Suppressor macrophage treated with lipopolysaccharide for 1 hour (primary cell): Measurements from ENCODE around the gene DMRTB1.

Experiments used
- DNase-seq, 3 donors: peaks; one replicate each; pipeline ENCODE4 v3.0.0-alpha.2; 2020 to 2022

The DMRTB1 gene

DNA sequence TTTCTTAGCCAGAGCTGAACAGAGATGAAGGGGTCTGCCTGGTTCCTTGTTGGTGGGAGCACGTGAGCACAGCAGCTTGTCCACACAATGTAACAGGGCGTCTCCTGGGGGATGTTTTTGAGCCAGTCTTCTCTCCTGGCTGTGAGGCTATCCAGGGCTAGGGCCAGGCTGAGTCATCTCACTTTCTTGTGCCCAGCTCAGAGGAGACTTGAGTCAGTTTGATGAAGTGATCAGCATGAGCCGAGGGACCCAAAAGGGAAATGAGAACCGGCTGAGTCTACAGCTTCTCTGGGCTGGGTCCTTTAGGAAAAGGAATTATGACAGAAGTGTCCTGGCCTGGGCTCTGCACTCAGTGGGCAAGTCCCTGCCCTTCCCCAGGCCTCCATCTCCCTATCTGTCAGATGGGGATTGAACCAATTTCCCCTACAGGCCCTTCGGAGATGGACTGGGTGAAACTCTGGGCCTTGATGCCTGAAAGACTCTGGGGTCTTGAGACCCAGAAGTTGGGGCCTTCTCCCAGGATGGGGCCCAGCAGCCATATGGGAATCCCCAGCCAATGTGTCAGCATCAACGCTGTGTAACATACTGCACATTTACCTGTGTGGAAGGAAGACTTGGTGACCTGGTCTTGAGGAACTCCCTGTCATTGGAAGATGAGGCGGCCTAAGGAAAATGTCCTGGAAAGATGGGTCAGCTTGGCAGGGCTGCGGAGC is 36.6 kb downstream of the DMRTB1 start:
- DNase-seq = peak; percentile 46 to 71 (median 59)

DNA sequence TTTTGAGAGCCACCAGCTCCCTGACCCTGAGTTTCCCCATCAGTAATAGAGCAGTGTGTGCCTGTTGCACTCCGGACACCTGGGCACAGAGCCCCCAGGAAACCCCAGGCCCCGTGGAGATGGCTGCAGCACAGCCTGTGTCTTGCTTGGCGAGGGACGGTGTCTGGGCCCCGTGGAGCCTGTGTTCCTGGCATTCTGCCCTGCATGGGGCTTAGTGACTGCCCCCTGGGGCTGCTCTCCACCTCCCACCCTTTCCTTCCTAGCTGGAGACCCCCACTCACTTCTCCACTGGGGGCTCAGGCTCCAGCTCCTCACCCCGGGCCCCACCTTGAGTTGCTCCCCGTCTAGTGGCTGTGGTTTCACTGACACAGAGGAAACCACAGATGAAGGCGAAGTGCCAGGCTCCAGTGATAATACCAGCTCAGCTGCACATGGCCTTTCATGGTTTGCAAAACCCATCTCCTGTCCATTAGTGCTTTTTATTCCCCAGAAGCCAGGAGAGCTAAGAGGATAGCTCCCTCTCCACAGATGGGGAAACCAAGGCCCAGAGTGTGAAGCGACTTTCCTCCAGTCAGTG is 39.4 kb downstream of the DMRTB1 start:
- DNase-seq = no peak

DNA sequence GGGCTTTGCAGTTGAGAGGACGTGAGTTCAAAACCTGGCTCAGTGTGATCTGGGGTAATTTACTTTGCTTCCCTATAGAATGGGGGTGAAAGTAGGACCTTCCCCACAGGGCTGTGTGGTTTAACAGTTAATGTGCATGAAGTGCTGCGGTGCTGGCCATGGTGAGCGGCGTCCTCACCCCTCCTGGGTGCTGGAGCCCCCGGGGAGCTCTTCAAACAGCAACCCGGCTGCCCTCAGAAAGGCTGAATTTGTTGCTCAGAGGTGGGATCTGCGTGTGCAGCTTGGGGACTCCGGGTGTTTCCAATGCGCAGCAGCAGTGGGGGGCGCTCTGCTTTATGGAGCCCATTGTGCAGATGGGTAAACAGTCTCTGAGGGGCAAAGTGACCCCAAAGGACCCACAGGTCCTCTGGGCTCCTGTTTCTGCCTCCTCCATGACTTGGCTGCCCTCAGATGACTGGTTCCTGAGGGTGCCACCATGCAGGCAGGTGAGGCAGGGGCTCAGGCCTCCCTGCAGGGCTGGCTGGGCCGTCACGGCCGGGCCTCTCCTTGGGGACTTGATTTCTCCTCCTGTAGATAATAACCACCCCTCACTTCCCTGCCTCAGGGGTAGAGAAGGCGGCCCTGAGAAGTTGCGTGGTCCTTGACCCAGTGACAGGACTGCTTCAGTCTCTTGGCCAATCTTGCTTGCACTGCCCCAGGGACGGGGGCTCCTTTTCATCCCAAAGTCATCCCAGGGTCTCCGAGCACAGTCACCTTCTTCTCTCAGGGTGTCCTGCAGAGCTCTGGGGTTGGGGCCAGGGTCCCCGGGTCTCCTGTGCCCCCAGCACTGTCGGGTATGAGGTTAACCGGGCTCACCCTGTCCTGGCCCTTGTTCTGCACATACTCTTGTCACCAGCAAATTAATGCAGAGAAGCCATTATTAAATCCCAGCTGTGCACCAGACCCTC is 40.3 kb downstream of the DMRTB1 start:
- DNase-seq = no peak

DNA sequence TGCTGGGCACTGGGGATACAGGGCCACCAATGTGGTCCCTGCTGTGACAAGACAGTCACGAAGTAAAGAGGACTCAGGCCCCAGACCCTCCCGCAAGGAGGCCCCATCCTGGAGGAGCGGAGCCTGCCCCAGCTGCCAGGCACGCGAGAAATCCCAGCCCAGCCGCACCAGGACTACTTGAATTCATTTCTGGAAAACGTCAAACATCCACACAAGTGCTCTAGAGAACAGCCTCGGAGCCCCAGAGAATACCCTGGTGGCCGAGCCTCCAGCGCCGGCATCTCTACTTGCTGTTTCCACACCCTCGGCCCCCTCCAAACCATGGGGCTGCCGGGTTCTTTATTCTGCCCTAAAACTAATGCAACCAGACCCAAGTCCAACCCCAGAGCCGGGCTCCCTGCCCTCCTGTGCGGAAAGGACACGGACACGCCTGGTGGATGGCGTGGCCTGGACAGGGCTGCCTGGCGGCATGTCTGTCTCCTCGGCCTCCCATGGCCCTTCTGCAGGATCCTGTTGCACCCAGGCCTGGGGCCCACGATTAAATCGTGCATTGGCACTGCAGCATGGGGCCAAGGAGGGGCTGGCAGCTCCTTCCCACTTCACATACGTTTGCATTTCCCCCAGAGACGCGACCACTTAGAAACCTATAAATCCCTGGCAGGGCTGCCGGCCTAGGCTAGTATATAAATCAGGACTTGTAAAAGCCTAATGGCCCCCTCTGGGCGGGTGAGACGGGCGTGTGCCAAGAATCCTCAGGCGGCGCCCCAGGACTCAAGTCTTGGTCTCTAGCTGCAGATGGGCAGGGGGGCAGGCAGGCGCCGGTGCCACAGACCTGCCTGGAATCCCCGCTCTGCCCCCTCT is 41.2 kb downstream of the DMRTB1 start:
- no peak for DNase-seq

DNA sequence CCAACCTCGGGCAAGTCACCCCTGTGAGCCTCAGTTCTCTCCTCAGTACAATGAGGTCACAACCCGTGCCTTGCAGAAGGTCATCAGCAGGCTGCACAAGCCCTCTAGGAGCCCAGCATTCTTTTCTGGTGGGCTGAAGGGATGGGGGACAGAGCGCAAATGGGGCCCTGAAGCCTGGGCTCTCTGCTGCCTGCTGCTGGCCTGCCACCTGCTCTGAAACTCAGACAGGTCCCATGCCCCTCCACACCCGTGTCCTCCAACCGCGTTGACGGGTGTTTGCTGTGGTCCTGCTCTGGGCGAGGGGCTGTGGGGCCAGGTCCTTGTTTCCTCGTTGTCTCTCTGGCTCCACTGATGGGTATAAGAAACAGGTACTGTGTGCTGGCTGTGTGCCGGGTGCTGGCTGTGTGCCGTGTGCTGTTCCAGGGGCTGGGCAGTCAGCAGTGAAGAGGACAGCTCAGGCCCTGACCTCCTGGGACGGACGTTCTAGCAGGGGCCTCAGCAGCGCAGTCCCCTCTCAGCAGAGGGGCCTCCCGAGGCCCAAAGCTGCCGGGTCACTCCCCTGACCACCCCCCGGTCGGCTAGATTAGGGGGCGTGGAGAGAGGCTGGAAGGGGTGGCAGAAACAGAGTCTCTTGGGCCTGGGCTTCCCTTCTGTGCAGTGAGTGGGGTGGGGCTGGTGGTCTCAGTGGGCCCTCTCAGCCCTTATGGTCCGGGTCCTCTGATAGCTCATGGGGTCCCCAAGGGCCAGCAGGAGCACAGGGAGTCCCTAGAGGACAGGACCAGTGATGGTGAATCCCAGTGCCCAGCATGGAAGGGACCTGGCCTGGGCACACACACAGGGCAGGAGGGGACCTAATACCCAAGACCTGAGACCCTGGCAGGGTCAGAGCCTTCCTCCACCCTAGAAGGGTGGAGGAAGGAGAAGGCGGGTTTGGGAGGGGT is 42.1 kb downstream of the DMRTB1 start:
- DNase-seq = no peak

DNA sequence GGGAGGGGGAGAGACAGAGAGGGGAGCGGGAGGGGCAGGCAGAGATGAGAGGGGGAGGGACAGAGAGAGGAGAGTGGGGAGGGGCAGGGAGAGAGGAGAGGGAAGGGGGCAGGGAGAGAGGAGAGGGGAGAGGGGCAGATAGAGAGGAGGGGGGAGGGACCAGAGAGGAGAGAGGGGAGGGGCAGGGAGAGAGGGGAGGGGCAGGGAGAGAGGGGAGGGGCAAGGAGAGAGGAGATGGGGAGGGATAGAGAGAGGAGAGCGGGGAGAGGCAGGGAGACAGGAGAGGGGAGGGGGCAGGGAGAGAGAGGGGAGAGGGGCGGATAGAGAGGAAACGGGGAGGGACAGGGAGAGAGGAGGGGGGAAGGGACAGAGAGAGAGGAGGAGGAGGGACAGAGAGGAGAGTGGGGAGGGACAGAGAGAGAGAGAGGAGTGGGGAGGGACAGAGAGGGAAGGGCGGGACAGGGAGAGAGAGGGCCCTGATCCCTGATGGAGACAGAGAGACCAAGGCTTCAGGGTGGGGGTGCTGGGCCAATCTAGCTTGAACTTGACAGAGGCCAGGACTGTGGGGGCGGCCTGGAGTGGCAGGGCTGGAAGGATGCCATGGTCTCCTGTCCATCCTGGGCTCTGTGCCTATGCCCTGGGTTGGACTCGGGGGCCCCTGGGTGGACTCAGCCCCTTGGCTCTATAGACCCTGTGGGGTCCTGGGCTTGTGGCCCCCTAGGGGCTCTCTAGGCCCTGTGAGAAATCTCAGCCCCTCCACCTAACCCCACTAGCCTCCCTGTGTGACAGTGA is 43.6 kb downstream of the DMRTB1 start:
- DNase-seq = no peak

DNA sequence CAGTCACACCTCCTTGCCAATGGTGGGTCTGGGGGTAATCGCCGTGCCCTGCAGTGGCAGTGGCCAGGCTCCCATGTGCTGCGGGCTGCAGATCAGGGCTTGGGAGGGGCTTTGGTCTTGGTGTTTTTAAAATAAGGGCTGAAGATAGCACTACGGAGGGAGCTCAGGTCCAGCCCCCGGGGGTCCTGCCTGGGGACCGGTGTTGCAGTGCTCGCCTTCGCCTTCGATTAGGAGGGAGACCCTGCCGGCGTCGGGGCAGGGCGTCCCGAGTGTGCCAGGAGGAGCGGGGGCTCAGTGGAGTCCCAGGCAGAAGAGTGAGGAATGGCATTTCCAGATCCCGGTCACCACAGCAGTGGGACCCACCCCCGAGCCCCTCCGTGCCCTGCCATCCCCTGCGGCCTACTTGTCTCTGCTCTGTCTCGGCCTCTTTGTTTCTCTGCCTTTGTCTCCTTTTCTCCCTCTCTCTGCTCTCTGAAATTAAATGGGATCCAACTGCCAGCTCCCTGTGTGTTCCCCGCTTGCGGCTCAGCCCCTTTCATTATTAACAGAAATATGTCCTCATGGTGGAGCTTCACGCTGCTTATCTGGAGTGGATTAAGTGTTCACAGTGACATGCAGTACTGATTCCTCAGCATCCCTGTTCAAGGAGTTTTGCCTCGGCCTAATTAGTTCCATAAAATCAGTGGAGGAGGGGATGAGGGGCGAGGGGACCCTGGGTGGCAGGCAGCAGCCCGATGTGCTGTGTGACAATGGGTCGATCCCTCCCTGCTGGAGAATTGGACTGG is 44.4 kb downstream of the DMRTB1 start:
- DNase-seq = no peak

DNA sequence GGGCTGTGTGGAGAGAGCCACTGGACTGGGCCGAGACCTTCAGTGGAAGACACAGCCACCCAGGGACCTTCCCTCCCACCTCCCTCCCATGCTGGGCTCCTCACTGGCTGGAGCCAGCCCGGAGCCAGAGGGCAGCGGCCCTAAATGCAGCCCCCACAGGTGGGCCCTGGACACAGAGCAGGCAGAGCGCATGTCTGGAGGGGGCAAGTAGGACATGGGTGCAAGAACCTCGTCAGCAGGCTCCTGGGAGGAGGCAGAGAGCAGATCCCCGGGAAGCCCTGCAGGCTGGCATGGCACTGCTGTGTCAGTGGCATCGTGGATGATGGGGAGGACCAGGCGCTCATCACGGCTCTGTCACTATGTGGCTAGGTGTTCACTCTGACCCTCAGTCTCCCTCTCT is 45.7 kb downstream of the DMRTB1 start:
- no peak for DNase-seq

DNA sequence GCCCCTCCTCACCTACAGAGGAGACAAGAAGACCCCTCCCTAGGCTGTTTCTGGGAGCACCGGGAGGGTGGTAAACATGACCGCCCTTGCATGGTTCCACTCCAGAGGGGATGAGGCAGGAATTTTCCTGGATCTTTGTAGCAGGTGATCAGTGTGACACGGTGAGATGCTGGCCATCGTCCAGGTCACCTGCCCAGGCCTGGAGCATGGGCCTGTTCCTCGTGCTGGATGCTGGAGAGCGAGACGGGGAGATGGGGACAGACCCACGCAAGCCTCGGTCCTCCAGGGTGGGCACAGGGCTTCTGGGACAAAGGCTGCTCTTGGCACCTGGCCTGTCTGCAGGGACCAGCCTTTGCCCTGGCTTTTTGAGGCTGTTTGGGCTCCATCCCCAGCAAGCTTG is 46.2 kb downstream of the DMRTB1 start:
- no peak for DNase-seq

DNA sequence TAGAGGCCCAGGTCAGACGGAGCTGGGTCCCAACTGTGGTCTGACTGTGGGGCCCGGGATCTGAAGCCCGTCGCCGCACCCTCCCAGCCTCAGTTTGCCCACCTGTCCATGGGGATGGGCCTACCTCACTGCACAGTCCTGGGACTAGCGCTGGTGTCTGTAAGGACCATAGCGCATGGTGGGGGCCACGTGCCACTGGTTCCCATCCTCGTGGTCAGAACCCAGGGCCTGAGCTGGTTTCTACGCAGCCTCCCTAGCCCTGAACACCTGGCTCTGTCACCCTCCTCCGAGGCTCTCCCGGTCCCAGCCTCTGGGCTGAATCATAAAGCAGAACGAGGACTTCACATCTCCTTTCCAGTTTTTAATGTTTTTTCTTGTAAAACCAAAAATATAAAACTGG is 46.7 kb downstream of the DMRTB1 start:
- DNase-seq = no peak

DNA sequence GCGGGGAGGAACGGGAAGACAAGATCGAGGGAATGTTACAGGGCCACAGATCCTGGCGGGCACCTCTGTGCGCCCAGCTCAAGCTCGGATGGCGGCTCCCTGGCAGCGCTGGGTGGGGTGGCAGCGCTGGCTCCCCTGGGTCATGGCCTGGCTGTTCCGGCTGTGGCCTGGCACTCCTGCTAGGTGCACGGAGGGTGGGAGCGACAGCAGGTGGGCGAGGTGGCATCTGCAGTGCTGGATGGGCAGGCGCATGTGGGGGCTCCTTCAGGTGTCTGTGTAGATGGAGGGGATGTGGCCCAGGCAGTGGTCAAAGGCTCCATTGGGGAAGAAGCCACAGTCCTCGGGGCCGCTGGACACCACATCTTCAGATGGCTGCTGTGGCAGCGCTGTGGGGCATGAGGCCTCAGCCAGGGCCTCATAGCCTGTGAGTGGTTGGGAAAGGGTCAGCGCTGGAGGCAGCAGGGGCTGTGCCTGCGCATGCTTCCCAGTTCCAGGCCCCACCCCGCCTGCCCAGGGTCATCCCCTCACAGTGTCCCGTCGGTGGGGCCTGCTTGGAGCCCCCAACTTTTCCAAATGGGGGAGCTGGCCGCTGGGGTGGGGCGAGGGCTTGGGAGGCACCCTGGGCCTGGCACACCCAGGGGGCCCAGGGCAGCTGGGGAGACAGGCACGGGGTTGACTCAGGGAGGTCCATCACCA is 47.3 kb downstream of the DMRTB1 start:
- no peak for DNase-seq

DNA sequence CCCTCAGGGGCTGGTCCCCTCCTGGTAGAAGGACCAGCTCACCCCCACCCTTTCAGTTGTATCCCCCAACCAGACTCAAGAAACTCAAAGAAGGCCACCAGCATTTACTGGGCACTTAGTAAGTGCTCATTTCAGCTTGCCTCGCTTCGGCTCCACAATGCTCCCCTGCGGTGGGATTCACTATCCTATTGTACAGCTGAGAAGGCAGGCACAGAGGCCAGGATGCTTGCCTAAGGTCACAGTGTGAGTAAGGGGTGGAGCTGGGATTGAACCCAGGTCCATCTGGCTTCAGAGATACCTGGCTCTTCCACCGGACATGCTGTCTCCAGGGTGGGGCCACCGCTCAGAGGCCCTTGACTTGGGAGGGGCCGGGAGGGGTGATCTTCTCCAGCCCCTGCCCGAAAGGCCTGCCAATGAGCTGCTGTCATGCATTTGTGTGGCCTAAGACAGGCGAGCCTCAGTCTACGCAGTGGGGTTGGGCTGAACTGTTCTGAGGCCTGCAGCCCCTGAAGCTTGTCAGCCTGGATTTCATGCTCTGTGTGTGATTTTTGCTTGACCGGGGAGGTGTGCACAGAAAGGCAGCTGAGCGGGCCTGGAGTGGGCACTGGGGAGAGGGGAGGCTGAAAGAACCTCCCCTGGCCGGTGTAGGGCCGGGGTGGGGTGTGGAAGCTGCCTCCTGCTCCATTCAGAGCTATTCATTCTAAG is 48.1 kb downstream of the DMRTB1 start:
- DNase-seq = no peak

DNA sequence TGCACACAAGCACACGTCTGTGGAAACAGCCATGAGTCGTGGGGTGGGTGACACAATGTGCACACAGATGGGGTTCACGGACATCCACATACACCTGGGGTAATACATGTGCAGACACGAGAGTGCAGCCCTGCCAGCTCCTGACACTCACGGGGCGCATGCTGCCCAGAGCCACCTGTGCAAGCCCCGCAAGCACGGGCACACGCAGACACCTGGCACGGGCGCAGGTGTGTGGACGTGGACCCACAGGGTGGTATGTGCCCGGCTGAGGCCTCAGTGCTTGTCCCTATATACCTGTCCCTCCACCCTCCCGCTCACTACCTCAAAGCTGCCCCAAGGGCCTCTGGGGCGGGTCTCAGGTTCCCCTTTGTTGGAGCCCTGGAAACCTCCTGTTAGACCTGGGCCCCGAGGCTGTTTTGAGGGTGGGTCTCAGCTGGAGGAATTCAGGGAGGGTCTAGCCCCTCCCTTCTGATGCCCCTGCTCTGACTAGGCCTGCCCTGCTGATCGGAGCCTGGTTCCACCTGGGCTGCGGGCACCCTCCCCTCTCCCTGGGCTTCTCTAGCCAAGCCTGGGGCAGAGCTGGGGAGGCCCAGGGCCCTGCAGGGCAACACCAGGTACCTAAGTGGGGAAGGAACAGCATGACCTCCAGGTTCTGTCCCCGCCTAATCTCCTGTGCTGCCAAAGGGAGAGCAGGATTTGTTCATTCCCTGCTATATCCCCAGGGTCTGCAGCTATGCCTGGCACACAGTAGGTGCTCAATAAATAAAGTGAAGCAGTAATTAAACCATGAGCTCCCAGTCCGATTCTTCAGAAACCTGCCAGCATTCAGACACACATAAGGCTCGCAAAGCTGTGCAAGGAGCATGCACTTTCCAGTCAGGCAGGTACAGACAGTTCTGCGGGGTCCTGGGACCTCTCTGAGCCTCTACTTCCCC is 49.1 kb downstream of the DMRTB1 start:
- no peak for DNase-seq

DNA sequence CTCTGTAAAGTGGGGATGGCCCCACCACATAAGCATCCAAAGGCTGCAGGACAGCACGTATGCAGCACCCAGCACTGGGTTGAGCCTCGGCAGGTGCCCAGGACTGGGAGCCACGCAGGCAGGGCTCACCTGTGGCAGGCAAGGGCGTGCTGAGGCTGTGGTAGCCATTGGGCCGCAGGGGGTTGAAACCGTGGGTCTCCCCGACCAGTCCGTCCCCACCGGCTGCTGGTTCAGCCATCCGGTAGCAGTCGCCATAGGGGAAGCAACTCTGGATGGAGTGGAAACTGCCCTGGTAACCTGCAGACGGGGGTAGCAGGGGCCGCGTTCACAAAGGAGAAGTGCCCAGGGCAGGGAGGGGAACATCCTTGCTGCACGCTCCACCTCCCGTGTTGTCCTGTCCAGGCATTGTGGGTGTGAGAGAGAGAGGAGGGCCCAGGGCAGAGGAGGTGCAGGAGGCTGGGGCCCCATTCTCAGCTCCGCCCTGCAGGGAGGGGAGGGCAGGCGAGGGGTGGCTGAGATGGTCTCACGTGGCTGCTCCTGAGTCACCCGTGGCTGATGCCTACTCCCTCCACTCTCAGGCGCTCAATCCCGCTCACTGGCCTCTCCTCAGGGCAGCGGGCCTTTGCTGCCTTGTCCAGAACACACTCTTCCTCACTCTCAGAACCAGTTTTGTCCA is 49.9 kb downstream of the DMRTB1 start:
- peak; percentile 60 to 79 (median 66) for DNase-seq

DNA sequence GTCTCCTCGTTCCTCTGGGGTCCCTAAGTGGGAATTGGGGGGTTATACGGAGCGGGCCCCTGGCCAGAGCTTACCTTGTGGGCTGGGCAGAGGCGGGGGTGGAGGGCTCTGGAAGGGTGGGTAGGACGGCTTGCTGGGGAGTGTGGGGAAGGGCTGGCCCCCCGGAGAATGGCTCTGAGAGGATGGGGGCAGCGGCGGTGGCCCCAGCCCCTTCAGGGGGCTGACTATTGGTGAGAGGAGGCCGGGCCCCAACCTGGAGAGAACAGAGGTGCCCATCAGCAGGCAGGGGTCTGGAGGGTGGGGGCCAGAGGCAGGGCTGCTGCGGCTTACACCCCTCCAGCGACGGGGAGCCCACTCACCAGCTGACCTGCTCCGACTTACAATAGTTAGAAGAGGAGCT is 50.6 kb downstream of the DMRTB1 start:
- no peak for DNase-seq

DNA sequence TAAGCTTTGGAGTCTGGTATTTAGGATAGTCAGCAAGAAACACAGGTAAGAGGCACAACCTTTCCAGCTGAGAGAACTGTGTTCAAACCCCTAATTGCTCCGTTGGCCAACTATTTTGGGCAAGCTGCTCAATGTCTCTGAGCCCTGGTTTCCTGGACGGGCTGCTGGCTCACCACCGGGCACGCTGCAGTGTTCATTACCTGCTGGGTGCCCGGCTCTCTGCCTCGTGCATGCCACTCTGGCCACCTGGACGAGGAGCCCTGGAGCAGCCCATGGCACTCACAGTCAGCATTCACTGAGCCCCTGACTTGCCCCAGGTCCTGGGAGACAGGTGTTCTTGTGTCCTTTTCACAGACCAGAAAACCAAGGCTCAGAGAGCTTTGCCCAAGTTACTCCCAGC is 51.0 kb downstream of the DMRTB1 start:
- no peak for DNase-seq
